IMR-90 (cell line): ENCODE data around the gene FUCA2. TPM values are rescaled to one million over a fixed set of nuclear protein-coding genes. Genes with fewer than 3 reads are reported as not detected.

ENCODE experiments used
- ATAC-seq: fragments of 200-7000 bp; cut with Tn5 transposase; 2 replicates; pipeline ENCODE4 v1.9.1; 2020; ENCODE audit warnings: low read depth, mild to moderate bottlenecking, moderate library complexity
- BruUV-seq: library from RNA; stranded (reverse); fragments of 400-500 nt; replicated peaks from 2 replicates; lab custom pipeline; 2021; lab: Mats Ljungman, UMichigan
- CTCF ChIA-PET: fragments of 300-600 bp; formaldehyde crosslinking; extraction: SDS; loops from one replicate; lab custom pipeline; 2021; ENCODE audit warnings: antibody characterized with exemption; lab: Yijun Ruan, JAX
- POLR2A ChIA-PET: fragments of 300-600 bp; sonication (Branson Sonifier 250); formaldehyde crosslinking; loops from one replicate; lab custom pipeline; 2022; ENCODE audit warnings: antibody characterized with exemption; ENCODE audit not compliant: unreplicated experiment; lab: Charles Lee
- DNase-seq: peaks from one replicate; pipeline ENCODE4 v3.0.0; 2013
- H2AFZ ChIP-seq: replicated peaks from 2 replicates; pipeline ENCODE3; 2013; ENCODE audit warnings: low read length, mild to moderate bottlenecking; ENCODE audit not compliant: poor library complexity
- H2AK5ac ChIP-seq: 2 replicates; pipeline ENCODE4 v1.6.1; 2013; ENCODE audit warnings: low read depth, low read length, inconsistent platforms
- H2AK9ac ChIP-seq: replicated peaks from 2 replicates; pipeline ENCODE3; 2013; ENCODE audit warnings: mild to moderate bottlenecking, low read depth, low read length, moderate library complexity; ENCODE audit not compliant: poor library complexity
- H2BK120ac ChIP-seq: 2 replicates; pipeline ENCODE4 v1.6.1; 2013; ENCODE audit warnings: low read depth, low read length, inconsistent platforms
- H2BK15ac ChIP-seq: 3 replicates; pipeline ENCODE4 v1.6.1; 2013; ENCODE audit warnings: low read depth, low read length, inconsistent platforms
- H2BK20ac ChIP-seq: 2 replicates; pipeline ENCODE4 v1.6.1; 2013; ENCODE audit warnings: low read depth, mild to moderate bottlenecking, inconsistent platforms, low read length, moderate library complexity
- H2BK5ac ChIP-seq: 2 replicates; pipeline ENCODE4 v1.6.1; 2013; ENCODE audit warnings: mild to moderate bottlenecking, low read depth, low read length, inconsistent platforms; ENCODE audit not compliant: poor library complexity, severe bottlenecking
- H3K14ac ChIP-seq: replicated peaks from 2 replicates; pipeline ENCODE4 v1.6.1; 2013; ENCODE audit warnings: low read depth, low read length, inconsistent platforms
- H3K18ac ChIP-seq: 2 replicates; pipeline ENCODE4 v1.6.1; 2013; ENCODE audit warnings: low read depth, low read length, control low read depth
- H3K23ac ChIP-seq: 2 replicates; pipeline ENCODE4 v1.6.1; 2013; ENCODE audit warnings: low read depth, low read length, inconsistent platforms
- H3K27ac ChIP-seq: 2 replicates; pipeline ENCODE4 v1.5.1; 2013; ENCODE audit warnings: mild to moderate bottlenecking, control low read depth, low read length; ENCODE audit not compliant: insufficient read depth
- H3K27me3 ChIP-seq: 2 replicates; pipeline ENCODE4 v1.6.1; 2013; ENCODE audit warnings: low read length; ENCODE audit not compliant: control insufficient read depth, insufficient read depth
- H3K36me3 ChIP-seq: 2 replicates; pipeline ENCODE4 v1.6.1; 2013; ENCODE audit warnings: low read length, mixed read lengths; ENCODE audit not compliant: control insufficient read depth, insufficient read depth
- H3K4ac ChIP-seq: 2 replicates; pipeline ENCODE4 v1.6.1; 2013; ENCODE audit warnings: low read depth, low read length, inconsistent platforms
- H3K4me1 ChIP-seq: 2 replicates; pipeline ENCODE4 v1.6.1; 2013; ENCODE audit warnings: low read length, mixed read lengths; ENCODE audit not compliant: control insufficient read depth, insufficient read depth
- H3K4me2 ChIP-seq: 2 replicates; pipeline ENCODE4 v1.6.1; 2013; ENCODE audit warnings: low read depth, mild to moderate bottlenecking, control low read depth, low read length, moderate library complexity
- H3K4me3 ChIP-seq: 2 replicates; pipeline ENCODE4 v1.5.1; 2013; ENCODE audit warnings: low read depth, mild to moderate bottlenecking, control low read depth, low read length, moderate library complexity; ENCODE audit not compliant: insufficient read depth
- H3K56ac ChIP-seq: 2 replicates; pipeline ENCODE4 v1.6.1; 2013; ENCODE audit warnings: low read length, inconsistent platforms; ENCODE audit not compliant: insufficient read depth; ENCODE audit errors: extremely low read depth
- H3K79me1 ChIP-seq, 2 experiments: 2 replicates each; pipeline ENCODE4 v1.6.1; 2013; ENCODE audit warnings: low read length in 2 of 2, inconsistent platforms in 1 of 2, low read depth in 1 of 2
- H3K9ac ChIP-seq: 2 replicates; pipeline ENCODE4 v1.6.1; 2013; ENCODE audit warnings: low read depth, low read length, control low read depth
- H3K9me1 ChIP-seq: 2 replicates; pipeline ENCODE4 v1.6.1; 2013; ENCODE audit warnings: low read length, inconsistent platforms; ENCODE audit not compliant: insufficient read depth
- H3K9me3 ChIP-seq: 2 replicates; pipeline ENCODE4 v1.6.1; 2013; ENCODE audit warnings: low read length; ENCODE audit not compliant: control insufficient read depth, insufficient read depth
- H4K20me1 ChIP-seq: 2 replicates; pipeline ENCODE4 v1.6.1; 2013; ENCODE audit warnings: low read length, inconsistent platforms; ENCODE audit not compliant: insufficient read depth
- H4K5ac ChIP-seq: 2 replicates; pipeline ENCODE4 v1.6.1; 2013; ENCODE audit warnings: mild to moderate bottlenecking, low read depth, low read length, control low read depth
- H4K8ac ChIP-seq, 2 experiments: 2 replicates each; pipeline ENCODE4 v1.6.1; 2013; ENCODE audit warnings: low read depth in 2 of 2, low read length in 2 of 2, control low read depth in 1 of 2, inconsistent platforms in 1 of 2
- H4K91ac ChIP-seq: 2 replicates; pipeline ENCODE4 v1.6.1; 2013; ENCODE audit warnings: low read depth, low read length, inconsistent platforms; ENCODE audit not compliant: insufficient read depth
- BHLHE40 ChIP-seq: fragments of 150-350 bp; IDR thresholded peaks from 2 replicates; pipeline ENCODE4 v1.6.1; 2016; ENCODE audit warnings: mild to moderate bottlenecking, low read depth, low read length
- CEBPB ChIP-seq: IDR thresholded peaks from 2 replicates; pipeline ENCODE4 v1.6.1; 2012; ENCODE audit warnings: low read depth, low read length, improper control_type of control experiment
- CHD1 ChIP-seq: IDR thresholded peaks from 2 replicates; pipeline ENCODE4 v1.6.1; 2012; ENCODE audit warnings: low read depth, low read length, improper control_type of control experiment
- CTCF ChIP-seq: conservative IDR thresholded peaks from 2 replicates; pipeline ENCODE4 v1.5.1; 2012; ENCODE audit warnings: mild to moderate bottlenecking, low read depth, low read length, improper control_type of control experiment
- ELK1 ChIP-seq: fragments of 150-350 bp; IDR thresholded peaks from 2 replicates; pipeline ENCODE4 v1.6.1; 2016; ENCODE audit warnings: low read depth, mild to moderate bottlenecking, low read length, moderate library complexity, borderline replicate concordance
- FOS ChIP-seq: fragments of 150-350 bp; IDR thresholded peaks from 2 replicates; pipeline ENCODE4 v1.6.1; 2016; ENCODE audit warnings: low read depth, low read length
- MAFK ChIP-seq: IDR thresholded peaks from 2 replicates; pipeline ENCODE4 v1.6.1; 2012; ENCODE audit warnings: low read depth, low read length, improper control_type of control experiment
- MAZ ChIP-seq: IDR thresholded peaks from 2 replicates; pipeline ENCODE4 v1.6.1; 2012; ENCODE audit warnings: low read depth, mild to moderate bottlenecking, low read length, improper control_type of control experiment, moderate library complexity, borderline replicate concordance
- MXI1 ChIP-seq: IDR thresholded peaks from 2 replicates; pipeline ENCODE4 v1.6.1; 2012; ENCODE audit warnings: low read depth, mild to moderate bottlenecking, low read length, moderate library complexity, borderline replicate concordance
- NFE2L2 ChIP-seq: fragments of 150-350 bp; IDR thresholded peaks from 2 replicates; pipeline ENCODE4 v1.6.1; 2016; ENCODE audit warnings: low read depth, mild to moderate bottlenecking, low read length
- POLR2A ChIP-seq: IDR thresholded peaks from 2 replicates; pipeline ENCODE4 v1.6.1; 2012; ENCODE audit warnings: mild to moderate bottlenecking, low read depth, low read length
- RAD21 ChIP-seq: IDR thresholded peaks from 2 replicates; pipeline ENCODE4 v1.6.1; 2012; ENCODE audit warnings: low read length, improper control_type of control experiment
- RCOR1 ChIP-seq: IDR thresholded peaks from 2 replicates; pipeline ENCODE4 v1.6.1; 2012; ENCODE audit warnings: mild to moderate bottlenecking, low read length, improper control_type of control experiment; ENCODE audit not compliant: insufficient replicate concordance
- RFX5 ChIP-seq: IDR thresholded peaks from 2 replicates; pipeline ENCODE4 v1.8.0; 2012; ENCODE audit warnings: low read depth, mild to moderate bottlenecking, low read length, moderate library complexity
- SMC3 ChIP-seq: fragments of 150-350 bp; IDR thresholded peaks from 2 replicates; pipeline ENCODE4 v1.6.1; 2016; ENCODE audit warnings: low read depth, mild to moderate bottlenecking, antibody characterized with exemption, low read length, moderate library complexity
- USF2 ChIP-seq: fragments of 150-350 bp; IDR thresholded peaks from 2 replicates; pipeline ENCODE4 v1.6.1; 2017; ENCODE audit warnings: mild to moderate bottlenecking, antibody characterized with exemption, low read length, low read depth
- WGBS, 2 experiments: methylation state at CpG; one replicate each; pipeline versions ENCODE4 v1.1.5 to v1.1.7; 2013; ENCODE audit warnings: missing lambda C conversion rate in 2 of 2; ENCODE audit not compliant: insufficient read length in 1 of 2; ENCODE audit errors: extremely low coverage in 2 of 2; 5-methylcytosine and 5-hydroxymethylcytosine counted together
- dilution Hi-C: fragments of 300-500 bp; cut with HindIII; formaldehyde crosslinking; loops from one replicate; pipeline ENCODE4 v1.14.3; 2018; ENCODE audit warnings: low sequenced_read_pairs; ENCODE audit not compliant: unreplicated experiment
- in situ Hi-C: fragments of 300-500 bp; cut with MboI; formaldehyde crosslinking; loops from 3 replicates; pipeline ENCODE4 v1.14.3; 2019; ENCODE audit warnings: low sequenced_read_pairs, inconsistent platforms, mixed read lengths
- intact Hi-C: fragments of 100-400 bp; cut with micrococcal nuclease; formaldehyde crosslinking; loops from 2 replicates; pipeline ENCODE4 v1.10.0; 2022
- polyA plus RNA-seq, 3 experiments: library from polyadenylated mRNA; depleted of rRNA; stranded (reverse); fragments of >200 nt; gene quantifications; 2 replicates each; pipeline ENCODE4 v1.2.3, GENCODE V29; 2012; ENCODE audit warnings: low replicate concordance in 1 of 3
- total RNA-seq: library from RNA; depleted of rRNA; stranded (reverse); fragments of >200 nt; gene quantifications from 2 replicates; pipeline ENCODE4 v1.2.3, GENCODE V29; 2012

FUCA2 gene
- total and polyA plus RNA-seq, 2 of the 4 experiments (the other 2 are of a cell fraction) = 44.1 to 47.4 TPM

- H3K4me1 ChIP-seq = no peaks in the 10 kb centered on the region
- dilution Hi-C loops = no loop called here
These were observed 13.8 kb upstream of the FUCA2 start for GRCh38 chr6:143525356-143525755.

More at GRCh38 chr6:143525356-143525755, 13.8 kb upstream of the FUCA2 start:
- ChIA-PET POLR2A (no interaction called here), CTCF (no interaction called here)
- Histone ChIP-seq H2BK120ac (no peak overlapping the region), H3K18ac (no peak overlapping the region), H4K8ac (no peak overlapping the region), H3K14ac (no peak overlapping the region), H3K9me3 (no peaks in the 10 kb centered on the region), H3K4me2 (no peak overlapping the region), H3K4ac (no peak overlapping the region), H3K9me1 (no peaks in the 10 kb centered on the region), H4K20me1 (no peaks in the 10 kb centered on the region), H3K27ac (no peak overlapping the region), H2AK5ac (no peak overlapping the region), H3K4me3 (no peak overlapping the region), H3K79me1 (no peaks in the 10 kb centered on the region), H2BK20ac (no peak overlapping the region), H3K23ac (no peak overlapping the region), H2AK9ac (no peak overlapping the region), H4K91ac (no peak overlapping the region), H3K27me3 (peaks cover 2% of the 10 kb centered on the region), H3K9ac (no peak overlapping the region), H3K56ac (no peak overlapping the region), H2BK15ac (no peak overlapping the region), H3K36me3 (no peaks in the 10 kb centered on the region), H4K5ac (no peak overlapping the region), H2AFZ (no peak overlapping the region), H2BK5ac (no peak overlapping the region)
- intact Hi-C loops = no loop called here
- ATAC-seq (no peak), DNase-seq (no peak)
- TF ChIP-seq MXI1 = no peak
- no peak for TF ChIP-seq RFX5
- TF ChIP-seq RCOR1 = no peak
- TF ChIP-seq POLR2A = no peak
- TF ChIP-seq CEBPB = no peak
- TF ChIP-seq MAZ = no peak
- no peak for TF ChIP-seq USF2
- no peak for TF ChIP-seq CTCF
- TF ChIP-seq MAFK = no peak
- TF ChIP-seq RAD21 = no peak
- no peak for TF ChIP-seq ELK1
- no peak for TF ChIP-seq BHLHE40
- TF ChIP-seq FOS = no peak
- TF ChIP-seq SMC3 = no peak
- no peak for TF ChIP-seq CHD1
- TF ChIP-seq NFE2L2 = no peak
- in situ Hi-C loops = no loop called here
- no TSS peak for BruUV-seq
- WGBS, 2 experiments = no CpG with 5 or more reads among the region's 1 CpG
